K562 (cell line): ENCODE measurements around the gene FGGY.

Experiments used
- ADNP ChIP-seq: fragments of 200-800 bp; sonication (Bioruptor generic); IDR thresholded peaks from 2 replicates; pipeline ENCODE4 v1.6.1; 2016; ENCODE audit warnings: missing genetic modification characterization, missing compliant biosample characterization
- BDP1 ChIP-seq: IDR thresholded peaks from 3 replicates; pipeline ENCODE4 v1.6.1; 2011; ENCODE audit not compliant: insufficient read length, insufficient read depth
- EZH2 ChIP-seq: IDR thresholded peaks from 2 replicates; pipeline ENCODE4 v1.6.1; 2012; ENCODE audit warnings: low read depth, mild to moderate bottlenecking, inconsistent platforms, low read length, borderline replicate concordance
- KLF1 ChIP-seq: fragments of 450-650 bp; IDR thresholded peaks from 2 replicates; pipeline ENCODE4 v1.6.1; 2016; ENCODE audit warnings: missing genetic modification characterization, missing compliant biosample characterization
- NBN ChIP-seq: fragments of 450-650 bp; IDR thresholded peaks from 2 replicates; pipeline ENCODE4 v1.6.1; 2016; ENCODE audit warnings: low read depth, mild to moderate bottlenecking
- XRCC4 ChIP-seq: IDR thresholded peaks from one replicate; pipeline ENCODE4 v1.6.1; 2011; ENCODE audit not compliant: insufficient read depth, insufficient read length; ENCODE audit errors: extremely low read depth
- YY1 ChIP-seq, 3 experiments: IDR thresholded peaks; 2 replicates each; pipeline ENCODE4 v1.6.1; 2011; ENCODE audit warnings: low read length in 2 of 3, mild to moderate bottlenecking in 2 of 3, moderate library complexity in 2 of 3, borderline replicate concordance in 1 of 3, control low read depth in 1 of 3, low read depth in 1 of 3; ENCODE audit not compliant: insufficient read depth in 3 of 3, insufficient replicate concordance in 2 of 3, control insufficient read depth in 1 of 3, insufficient read length in 1 of 3; ENCODE audit errors: extremely low read depth in 1 of 3
- ZKSCAN8 ChIP-seq: fragments of 200-800 bp; sonication (Bioruptor generic); IDR thresholded peaks from 2 replicates; pipeline ENCODE4 v1.6.1; 2016; ENCODE audit warnings: missing genetic modification characterization, missing compliant biosample characterization
- ZNF384 ChIP-seq: IDR thresholded peaks from 2 replicates; pipeline ENCODE4 v1.6.1; 2012; ENCODE audit warnings: low read depth, low read length, improper control_type of control experiment
- TF ChIP-seq, protein P1 (sequence below), 3 experiments: IDR thresholded peaks in 2 of 3; conservative IDR thresholded peaks in 1 of 3; 2 replicates each; pipeline ENCODE4 v1.5.1; 2011 to 2012; ENCODE audit warnings: low read length in 3 of 3, mild to moderate bottlenecking in 3 of 3, control low read depth in 2 of 3, improper control_type of control experiment in 1 of 3, inconsistent platforms in 1 of 3, low read depth in 1 of 3, mixed read lengths in 1 of 3, moderate library complexity in 1 of 3; ENCODE audit not compliant: insufficient read depth in 2 of 3

DNA sequence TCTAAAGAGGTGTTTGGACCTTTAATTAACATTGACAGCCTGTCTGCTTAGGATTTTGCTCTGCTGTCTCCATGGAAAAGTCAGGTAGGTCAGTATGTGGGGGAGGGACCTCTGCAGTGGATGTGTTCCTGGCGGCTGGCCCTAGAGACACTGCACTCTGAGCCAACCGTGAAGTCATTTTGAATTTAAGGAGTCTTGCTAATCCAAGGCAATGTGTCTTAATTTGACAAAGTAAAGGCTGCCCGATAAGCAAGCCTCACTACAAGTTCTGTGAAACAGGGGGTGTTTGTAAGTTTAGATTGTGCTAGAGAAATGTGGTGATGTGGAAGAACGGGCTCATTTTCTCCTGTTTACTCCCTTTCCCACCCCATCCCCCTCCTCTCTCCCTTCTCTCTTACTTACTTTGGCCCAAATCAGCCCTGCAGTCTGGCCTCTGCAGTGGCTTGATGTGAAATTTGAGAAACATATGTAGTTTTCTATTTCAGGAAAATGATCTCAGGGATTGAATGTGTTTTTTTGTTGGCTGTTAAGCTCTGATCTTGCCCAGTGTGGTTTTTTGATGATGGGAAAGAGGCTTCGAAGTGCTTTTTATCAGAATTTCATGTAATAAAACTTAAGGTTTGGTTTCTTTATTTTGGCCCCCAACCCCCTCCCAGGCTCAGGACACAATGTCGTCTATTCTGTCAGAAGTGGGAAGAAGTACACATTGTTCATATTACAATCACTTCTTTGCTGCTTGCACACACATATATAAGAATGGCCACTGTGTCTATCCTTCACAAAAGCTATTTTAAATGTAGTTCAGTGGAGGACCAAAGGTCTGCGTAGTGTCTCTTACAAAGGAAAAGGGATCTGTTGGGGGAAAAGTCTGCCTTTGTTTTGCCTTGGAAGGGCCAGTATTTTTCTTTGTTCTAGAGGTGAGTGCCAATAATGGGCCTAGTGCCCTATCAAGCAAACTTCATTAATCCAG lies 96.6 kb downstream of the FGGY start:
- TF ChIP-seq, protein P1, sequence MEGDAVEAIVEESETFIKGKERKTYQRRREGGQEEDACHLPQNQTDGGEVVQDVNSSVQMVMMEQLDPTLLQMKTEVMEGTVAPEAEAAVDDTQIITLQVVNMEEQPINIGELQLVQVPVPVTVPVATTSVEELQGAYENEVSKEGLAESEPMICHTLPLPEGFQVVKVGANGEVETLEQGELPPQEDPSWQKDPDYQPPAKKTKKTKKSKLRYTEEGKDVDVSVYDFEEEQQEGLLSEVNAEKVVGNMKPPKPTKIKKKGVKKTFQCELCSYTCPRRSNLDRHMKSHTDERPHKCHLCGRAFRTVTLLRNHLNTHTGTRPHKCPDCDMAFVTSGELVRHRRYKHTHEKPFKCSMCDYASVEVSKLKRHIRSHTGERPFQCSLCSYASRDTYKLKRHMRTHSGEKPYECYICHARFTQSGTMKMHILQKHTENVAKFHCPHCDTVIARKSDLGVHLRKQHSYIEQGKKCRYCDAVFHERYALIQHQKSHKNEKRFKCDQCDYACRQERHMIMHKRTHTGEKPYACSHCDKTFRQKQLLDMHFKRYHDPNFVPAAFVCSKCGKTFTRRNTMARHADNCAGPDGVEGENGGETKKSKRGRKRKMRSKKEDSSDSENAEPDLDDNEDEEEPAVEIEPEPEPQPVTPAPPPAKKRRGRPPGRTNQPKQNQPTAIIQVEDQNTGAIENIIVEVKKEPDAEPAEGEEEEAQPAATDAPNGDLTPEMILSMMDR (IDR thresholded peaks at IDR 0.05 in 2 of 3, conservative IDR thresholded peaks at IDR 0.05 in 1 of 3; ENCODE audit: insufficient read depth in 2 of 3, low read depth in 1 of 3, low read length in 3 of 3), result no peak
- no peak for TF ChIP-seq ZNF384
- no peak for TF ChIP-seq BDP1
- TF ChIP-seq ZKSCAN8 (CRISPR knock-in tag), result no peak
- TF ChIP-seq EZH2, result no peak
- TF ChIP-seq XRCC4, result no peak
- TF ChIP-seq NBN, result no peak
- TF ChIP-seq KLF1 (tag), result no peak
- TF ChIP-seq YY1 (IDR thresholded peaks at IDR 0.05; ENCODE audit: borderline replicate concordance in 1 of 3, control insufficient read depth in 1 of 3, extremely low read depth in 1 of 3, insufficient read depth in 3 of 3, insufficient read length in 1 of 3, insufficient replicate concordance in 2 of 3, low read depth in 1 of 3, low read length in 2 of 3), result no peak
- TF ChIP-seq ADNP (tag), result no peak
